UCSD-AML1 (cell line): ENCODE data around the gene SCUBE2.

ENCODE experiments used
- DNase-seq: peaks from one replicate; lab custom pipeline; 2025; ENCODE audit not compliant: unreplicated experiment; lab: John Stamatoyannopoulos, UW

The SCUBE2 gene

GRCh38 chr11:8971196-8971923 is 120.0 kb downstream of the SCUBE2 start:
- no peak for DNase-seq
